Ascending aorta (tissue), 2 donors: ENCODE results near the gene SORCS2. TPM values are rescaled to one million over a fixed set of nuclear protein-coding genes. Genes with fewer than 3 reads are reported as not detected.

Source experiments
- DNase-seq, 2 donors: peaks; one replicate each; pipeline ENCODE4 v3.0.0-alpha.2; 2019; ENCODE audit warnings: low spot score in 2 of 2
- H3K27ac ChIP-seq, 2 donors: fragments of 200-600 bp; sonication (generic); one replicate each; pipeline ENCODE4 v1.5.1; 2016 to 2017; ENCODE audit warnings: mild to moderate bottlenecking in 1 of 2
- H3K27me3 ChIP-seq: fragments of 200-600 bp; sonication (generic); one replicate; pipeline ENCODE4 v1.5.1; 2017
- H3K36me3 ChIP-seq, 2 donors: fragments of 200-600 bp; sonication (generic); one replicate each; pipeline ENCODE4 v1.5.1; 2016
- H3K4me1 ChIP-seq, 2 donors: fragments of 200-600 bp; sonication (generic); one replicate each; pipeline ENCODE4 v1.5.1; 2016 to 2017; ENCODE audit warnings: mild to moderate bottlenecking in 1 of 2
- H3K4me3 ChIP-seq, 2 donors: fragments of 200-600 bp; sonication (generic); one replicate each; pipeline ENCODE4 v1.5.1; 2016 to 2017; ENCODE audit warnings: mild to moderate bottlenecking in 1 of 2
- H3K9me3 ChIP-seq, 2 donors: fragments of 200-600 bp; sonication (generic); one replicate each; pipeline ENCODE4 v1.5.1; 2016
- intact Hi-C: fragments of 100-400 bp; cut with DNase I; formaldehyde crosslinking; loops from one replicate; pipeline ENCODE4 v1.15.1; 2023
- total RNA-seq: library from RNA; depleted of rRNA; stranded (reverse); fragments of >200 nt; gene quantifications from one replicate; pipeline ENCODE4 v1.1.0, GENCODE V29; 2016
- TF ChIP-seq, protein P1 (sequence below), 3 experiments: fragments of 200-600 bp in 2 of 3; fragments of 450-650 bp in 1 of 3; sonication (generic) in 2 of 3; IDR thresholded peaks; one replicate each; pipeline ENCODE4 v1.5.1; 2016 to 2019; ENCODE audit warnings: antibody characterized with exemption in 3 of 3, mild to moderate bottlenecking in 1 of 3, moderate library complexity in 1 of 3

SORCS2 gene
- total RNA-seq, 1 donor from 2014 or later = 0.32 TPM

DNA sequence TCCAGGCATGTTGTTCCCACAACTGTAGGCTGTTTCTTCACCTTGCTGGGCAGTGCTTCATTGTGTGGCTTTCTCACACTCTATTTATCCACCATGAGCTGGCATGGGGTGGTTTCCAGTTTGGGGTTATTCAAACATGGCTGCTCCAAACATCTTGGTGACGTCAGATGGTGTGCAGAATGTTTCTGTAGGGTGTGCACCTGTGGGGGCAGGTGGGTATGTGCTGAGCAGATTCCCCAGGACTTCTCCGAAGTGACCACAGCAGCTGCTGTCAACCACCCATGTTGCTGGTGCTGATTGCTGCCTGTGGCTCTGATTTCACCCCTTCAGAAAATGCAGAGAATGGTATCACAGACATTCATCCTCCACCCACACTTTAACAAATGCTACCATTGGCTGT is 247.4 kb downstream of the SORCS2 start:
- DNase-seq = no peak
- H3K9me3 ChIP-seq = peaks cover 0 to 3% of the 10 kb centered on the region in 2 donors
- intact Hi-C loops = no loop called here
- no peaks in the 10 kb centered on the region for H3K4me1 ChIP-seq
- TF ChIP-seq, protein P1, sequence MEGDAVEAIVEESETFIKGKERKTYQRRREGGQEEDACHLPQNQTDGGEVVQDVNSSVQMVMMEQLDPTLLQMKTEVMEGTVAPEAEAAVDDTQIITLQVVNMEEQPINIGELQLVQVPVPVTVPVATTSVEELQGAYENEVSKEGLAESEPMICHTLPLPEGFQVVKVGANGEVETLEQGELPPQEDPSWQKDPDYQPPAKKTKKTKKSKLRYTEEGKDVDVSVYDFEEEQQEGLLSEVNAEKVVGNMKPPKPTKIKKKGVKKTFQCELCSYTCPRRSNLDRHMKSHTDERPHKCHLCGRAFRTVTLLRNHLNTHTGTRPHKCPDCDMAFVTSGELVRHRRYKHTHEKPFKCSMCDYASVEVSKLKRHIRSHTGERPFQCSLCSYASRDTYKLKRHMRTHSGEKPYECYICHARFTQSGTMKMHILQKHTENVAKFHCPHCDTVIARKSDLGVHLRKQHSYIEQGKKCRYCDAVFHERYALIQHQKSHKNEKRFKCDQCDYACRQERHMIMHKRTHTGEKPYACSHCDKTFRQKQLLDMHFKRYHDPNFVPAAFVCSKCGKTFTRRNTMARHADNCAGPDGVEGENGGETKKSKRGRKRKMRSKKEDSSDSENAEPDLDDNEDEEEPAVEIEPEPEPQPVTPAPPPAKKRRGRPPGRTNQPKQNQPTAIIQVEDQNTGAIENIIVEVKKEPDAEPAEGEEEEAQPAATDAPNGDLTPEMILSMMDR (IDR thresholded peaks at IDR 0.05) = no peak
- no peaks in the 10 kb centered on the region for H3K36me3 ChIP-seq
- H3K27me3 ChIP-seq = no peaks in the 10 kb centered on the region
- no peak overlapping the region for H3K4me3 ChIP-seq
- no peak overlapping the region for H3K27ac ChIP-seq

DNA sequence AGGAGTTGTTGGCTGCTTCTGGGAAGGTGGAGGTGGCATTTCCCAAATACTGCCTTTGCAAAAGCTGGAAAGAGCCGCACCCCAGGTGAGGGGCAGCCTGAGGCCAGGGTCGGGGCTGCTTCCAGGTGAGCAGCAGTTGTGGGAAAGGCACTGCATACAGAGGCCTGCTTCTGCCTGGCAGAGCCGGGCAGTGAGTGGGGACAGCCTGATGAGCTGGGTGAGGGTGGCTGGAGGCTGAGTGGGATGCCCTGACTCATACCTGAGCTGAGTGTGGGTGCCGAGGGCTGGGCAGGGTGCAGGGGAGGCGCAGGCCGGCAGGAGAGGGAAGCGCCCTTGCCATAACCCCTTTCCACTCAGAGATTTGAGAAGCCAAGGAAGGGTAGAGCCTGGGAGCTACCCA is 248.9 kb downstream of the SORCS2 start:
- no peaks in the 10 kb centered on the region for H3K27me3 ChIP-seq
- no peak overlapping the region for H3K27ac ChIP-seq
- no peaks in the 10 kb centered on the region for H3K36me3 ChIP-seq
- TF ChIP-seq, protein P1 (IDR thresholded peaks at IDR 0.05) = no peak
- intact Hi-C loops = no loop called here
- DNase-seq = no peak
- H3K9me3 ChIP-seq = peaks cover 0 to 3% of the 10 kb centered on the region in 2 donors
- H3K4me1 ChIP-seq = no peaks in the 10 kb centered on the region
- no peak overlapping the region for H3K4me3 ChIP-seq

DNA sequence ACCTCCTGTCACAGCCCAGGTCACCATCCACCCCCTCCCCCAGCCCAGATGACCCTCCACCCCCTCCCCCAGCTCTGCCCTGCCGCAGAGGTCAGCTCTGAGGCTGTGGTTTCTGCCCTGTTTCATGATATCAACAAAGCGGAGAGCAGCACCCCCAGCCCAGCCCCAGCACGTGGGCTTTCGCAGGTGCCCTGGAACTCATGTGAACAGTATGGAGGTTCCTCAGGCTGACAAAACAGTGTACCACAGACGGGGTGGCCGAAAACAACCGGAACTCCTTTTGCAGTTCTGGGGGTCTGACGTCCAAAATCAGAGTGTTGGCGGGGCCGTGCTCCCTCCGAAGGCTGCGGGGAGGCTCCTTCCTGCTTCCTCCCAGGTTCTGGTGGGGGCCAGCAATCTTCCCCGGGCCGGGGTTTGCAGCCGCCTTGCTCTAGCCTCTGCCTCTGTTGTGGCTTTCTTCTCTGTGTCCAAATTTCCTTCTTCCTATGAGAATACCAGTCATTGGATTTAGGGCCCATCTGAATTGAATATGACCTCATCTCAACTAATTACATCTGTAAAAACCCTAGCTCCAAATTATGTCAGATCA is 250.3 kb downstream of the SORCS2 start:
- Histone ChIP-seq H3K4me3 (no peak overlapping the region), H3K9me3 (peaks cover 0 to 3% of the 10 kb centered on the region in 2 donors), H3K27ac (no peak overlapping the region), H3K27me3 (no peaks in the 10 kb centered on the region), H3K4me1 (no peaks in the 10 kb centered on the region), H3K36me3 (no peaks in the 10 kb centered on the region)
- intact Hi-C loops = no loop called here
- DNase-seq = no peak
- TF ChIP-seq, protein P1 (IDR thresholded peaks at IDR 0.05) = no peak

DNA sequence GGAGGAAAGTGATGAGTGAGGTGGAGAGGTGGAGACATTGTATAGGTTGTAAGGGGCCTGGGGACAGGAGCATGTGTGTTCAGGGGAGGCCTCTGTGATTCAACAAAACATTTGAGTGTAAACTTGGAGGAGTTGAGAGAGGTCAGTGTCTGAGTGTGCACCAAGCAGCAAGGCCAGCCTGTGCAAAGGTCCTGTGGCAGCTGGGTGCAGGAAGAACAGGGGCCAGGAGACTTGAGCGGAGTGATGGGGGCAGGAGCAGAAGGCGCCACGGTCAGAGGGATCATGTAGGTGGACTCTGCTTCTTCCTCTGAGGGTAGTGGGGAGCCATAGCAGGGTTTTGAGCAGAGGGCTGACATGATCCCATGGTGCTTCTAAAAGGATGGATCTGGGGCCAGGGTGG is 252.0 kb downstream of the SORCS2 start:
- H3K4me1 ChIP-seq = no peaks in the 10 kb centered on the region
- no peak for DNase-seq
- no peaks in the 10 kb centered on the region for H3K9me3 ChIP-seq
- H3K27me3 ChIP-seq = no peaks in the 10 kb centered on the region
- H3K36me3 ChIP-seq = no peaks in the 10 kb centered on the region
- H3K4me3 ChIP-seq = no peak overlapping the region
- TF ChIP-seq, protein P1 (IDR thresholded peaks at IDR 0.05) = no peak
- no peak overlapping the region for H3K27ac ChIP-seq
- intact Hi-C loops = no loop called here

DNA sequence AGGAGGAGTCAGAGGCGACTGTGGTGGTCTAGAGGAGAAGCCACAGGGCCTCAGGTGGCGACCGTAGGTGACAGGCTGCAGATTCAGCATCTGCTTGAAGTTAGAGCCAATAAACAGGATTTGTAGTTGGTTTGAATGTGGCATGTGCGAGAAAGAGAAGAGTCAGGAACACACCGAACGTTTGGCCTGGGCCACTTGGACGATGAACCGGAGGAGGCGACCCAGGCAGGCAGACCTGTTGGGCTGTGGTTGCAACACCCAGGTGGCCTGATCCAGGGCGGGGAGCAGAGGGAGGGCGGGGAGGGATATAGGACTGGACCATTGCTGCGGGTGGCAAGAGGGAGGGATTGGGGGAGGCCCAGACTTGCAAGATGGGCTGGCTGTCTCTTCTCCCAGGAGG is 252.4 kb downstream of the SORCS2 start:
- Histone ChIP-seq H3K4me1 (no peaks in the 10 kb centered on the region), H3K36me3 (no peaks in the 10 kb centered on the region), H3K4me3 (no peak overlapping the region), H3K27me3 (no peaks in the 10 kb centered on the region), H3K9me3 (no peaks in the 10 kb centered on the region), H3K27ac (no peak overlapping the region)
- TF ChIP-seq, protein P1 (IDR thresholded peaks at IDR 0.05) = no peak
- no peak for DNase-seq
- intact Hi-C loops = no loop called here

DNA sequence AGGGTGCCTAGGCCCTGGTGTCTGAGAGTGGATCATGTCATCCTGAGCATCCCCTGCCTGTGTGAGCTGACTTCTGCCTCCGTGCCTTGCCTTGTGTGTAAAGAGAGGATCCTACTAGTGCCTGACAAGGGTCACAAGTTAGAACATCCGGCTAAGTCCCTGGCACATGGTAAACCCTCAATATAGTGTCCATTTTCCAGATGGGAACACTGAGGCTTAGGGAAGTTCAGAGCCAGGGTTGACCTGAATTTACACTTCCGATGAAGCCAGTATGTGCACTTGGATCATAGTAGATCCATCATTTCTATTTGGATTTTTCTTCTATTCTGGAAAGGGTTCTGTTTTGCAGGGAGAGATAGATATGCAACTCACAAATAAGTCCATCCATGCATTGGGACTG is 254.9 kb downstream of the SORCS2 start:
- no peak overlapping the region for H3K27ac ChIP-seq

More for the DNA sequence above, 254.9 kb downstream of the SORCS2 start:
- no peak overlapping the region for H3K4me3 ChIP-seq
- no peaks in the 10 kb centered on the region for H3K9me3 ChIP-seq
- DNase-seq = no peak
- TF ChIP-seq, protein P1 (IDR thresholded peaks at IDR 0.05) = no peak
- H3K36me3 ChIP-seq = no peaks in the 10 kb centered on the region
- no peaks in the 10 kb centered on the region for H3K27me3 ChIP-seq
- no peaks in the 10 kb centered on the region for H3K4me1 ChIP-seq
- intact Hi-C loops = no loop called here
